Measurements from ENCODE around the gene CLEC9A. TPM values are rescaled to one million over a fixed set of nuclear protein-coding genes. Genes with fewer than 3 reads are reported as not detected.

Gene CLEC9A
- total RNA-seq, 1 donor from 2014 or later = not detected

GRCh38 chr12:10070380-10070779, 39.9 kb downstream of the CLEC9A start:
- H3K4me3 ChIP-seq (ENCODE audit: low read depth, low read length) = no peak overlapping the region
- no peak for DNase-seq (ENCODE audit: low read depth)
- TF ChIP-seq, protein P1, sequence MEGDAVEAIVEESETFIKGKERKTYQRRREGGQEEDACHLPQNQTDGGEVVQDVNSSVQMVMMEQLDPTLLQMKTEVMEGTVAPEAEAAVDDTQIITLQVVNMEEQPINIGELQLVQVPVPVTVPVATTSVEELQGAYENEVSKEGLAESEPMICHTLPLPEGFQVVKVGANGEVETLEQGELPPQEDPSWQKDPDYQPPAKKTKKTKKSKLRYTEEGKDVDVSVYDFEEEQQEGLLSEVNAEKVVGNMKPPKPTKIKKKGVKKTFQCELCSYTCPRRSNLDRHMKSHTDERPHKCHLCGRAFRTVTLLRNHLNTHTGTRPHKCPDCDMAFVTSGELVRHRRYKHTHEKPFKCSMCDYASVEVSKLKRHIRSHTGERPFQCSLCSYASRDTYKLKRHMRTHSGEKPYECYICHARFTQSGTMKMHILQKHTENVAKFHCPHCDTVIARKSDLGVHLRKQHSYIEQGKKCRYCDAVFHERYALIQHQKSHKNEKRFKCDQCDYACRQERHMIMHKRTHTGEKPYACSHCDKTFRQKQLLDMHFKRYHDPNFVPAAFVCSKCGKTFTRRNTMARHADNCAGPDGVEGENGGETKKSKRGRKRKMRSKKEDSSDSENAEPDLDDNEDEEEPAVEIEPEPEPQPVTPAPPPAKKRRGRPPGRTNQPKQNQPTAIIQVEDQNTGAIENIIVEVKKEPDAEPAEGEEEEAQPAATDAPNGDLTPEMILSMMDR (conservative IDR thresholded peaks at IDR 0.05; ENCODE audit: low read depth, low read length) = no peak

GRCh38 chr12:10072131-10072530, 41.6 kb downstream of the CLEC9A start:
- no peak for DNase-seq (ENCODE audit: low read depth)
- no peak overlapping the region for H3K4me3 ChIP-seq (ENCODE audit: low read depth, low read length)
- TF ChIP-seq, protein P1 (conservative IDR thresholded peaks at IDR 0.05; ENCODE audit: low read depth, low read length) = no peak

DNA sequence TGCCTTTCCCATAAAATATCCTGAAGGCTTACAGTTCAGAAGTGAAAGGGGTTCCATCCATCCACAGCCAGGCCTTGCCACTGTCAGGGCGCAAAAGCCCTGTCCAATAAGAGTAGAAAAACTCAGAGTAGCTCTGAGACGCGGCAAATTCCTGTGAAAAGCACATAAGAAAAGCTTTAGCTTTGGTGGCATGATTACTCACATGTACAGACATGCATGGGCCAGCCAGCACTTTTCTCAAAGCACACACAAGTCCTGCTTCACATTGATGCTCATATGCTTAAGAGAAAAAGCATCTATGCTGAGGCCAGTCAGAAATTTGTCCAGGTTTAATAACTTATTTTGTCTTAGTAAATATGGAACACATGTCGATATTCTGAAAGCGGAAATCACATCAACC, 42.8 kb downstream of the CLEC9A start:
- TF ChIP-seq, protein P1 (conservative IDR thresholded peaks at IDR 0.05; ENCODE audit: low read depth, low read length) = no peak
- no peak overlapping the region for H3K4me3 ChIP-seq (ENCODE audit: low read depth, low read length)
- DNase-seq (ENCODE audit: low read depth) = no peak

DNA sequence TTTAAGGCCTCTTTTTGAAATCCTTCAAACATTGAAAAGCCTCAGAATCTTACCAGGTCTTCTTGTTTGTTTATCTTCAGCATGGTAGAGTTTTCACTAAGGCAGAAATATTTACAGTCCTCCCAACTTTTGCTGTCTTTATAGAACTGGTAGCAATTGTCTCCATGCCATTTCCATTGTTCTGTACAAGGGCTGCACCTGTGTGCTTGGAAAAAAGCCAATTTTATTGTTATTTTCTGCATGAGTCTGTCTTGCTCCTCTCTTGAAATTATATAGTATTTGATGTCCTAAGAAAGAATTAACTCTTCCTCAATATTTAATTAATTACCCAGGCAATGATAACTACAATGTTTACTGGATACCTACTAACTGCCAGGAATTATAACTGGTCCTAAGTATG, 45.0 kb downstream of the CLEC9A start:
- TF ChIP-seq, protein P1 (conservative IDR thresholded peaks at IDR 0.05; ENCODE audit: low read depth, low read length) = no peak
- DNase-seq (ENCODE audit: low read depth) = no peak
- H3K4me3 ChIP-seq (ENCODE audit: low read depth, low read length) = no peak overlapping the region

GRCh38 chr12:10082117-10082874, 51.8 kb downstream of the CLEC9A start:
- DNase-seq (ENCODE audit: low read depth) = no peak
- TF ChIP-seq, protein P1 (conservative IDR thresholded peaks at IDR 0.05; ENCODE audit: low read depth, low read length) = no peak
- no peak overlapping the region for H3K4me3 ChIP-seq (ENCODE audit: low read depth, low read length)

DNA sequence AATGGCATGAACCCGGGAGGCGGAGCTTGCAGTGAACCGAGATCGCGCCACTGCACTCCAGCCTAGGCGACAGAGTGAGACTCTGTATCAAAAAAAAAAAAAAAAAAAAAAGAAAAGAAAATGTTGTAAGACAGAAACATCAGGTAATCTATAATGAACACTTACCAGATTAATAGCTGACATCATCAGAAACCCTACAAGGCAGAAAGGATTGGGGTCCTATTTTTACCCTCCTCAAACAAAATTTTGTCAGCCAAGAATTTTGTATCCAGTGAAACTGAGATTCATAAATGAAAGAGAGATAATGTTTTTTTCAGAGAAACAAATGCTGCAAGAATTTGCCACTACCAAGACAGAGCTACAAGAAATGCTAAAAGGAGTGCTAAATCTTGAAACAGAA, 54.3 kb downstream of the CLEC9A start:
- TF ChIP-seq, protein P1 (conservative IDR thresholded peaks at IDR 0.05; ENCODE audit: low read depth, low read length) = no peak
- no peak for DNase-seq (ENCODE audit: low read depth)
- no peak overlapping the region for H3K4me3 ChIP-seq (ENCODE audit: low read depth, low read length)

DNA sequence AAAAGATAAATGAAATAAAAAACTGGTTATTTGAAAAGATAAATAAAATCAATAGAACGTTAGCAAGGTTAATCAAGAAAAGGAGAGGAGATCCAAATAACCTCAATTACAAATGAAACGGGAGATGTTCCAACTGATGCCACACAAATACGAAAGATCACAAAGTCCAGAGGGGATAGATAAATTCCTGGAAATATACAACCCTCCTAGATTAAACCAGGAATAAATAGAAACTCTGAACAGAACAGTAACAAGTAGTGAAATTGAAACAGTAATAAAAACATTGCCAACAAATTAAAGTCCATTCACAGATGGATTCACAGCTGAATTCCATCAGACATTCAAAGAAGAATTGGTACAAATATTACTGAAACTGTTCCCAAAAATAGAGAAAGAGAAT, 55.9 kb downstream of the CLEC9A start:
- H3K4me3 ChIP-seq (ENCODE audit: low read depth, low read length) = no peak overlapping the region
- no peak for DNase-seq (ENCODE audit: low read depth)
- TF ChIP-seq, protein P1 (conservative IDR thresholded peaks at IDR 0.05; ENCODE audit: low read depth, low read length) = no peak
